GM23338 (cell line): ENCODE results near the gene METTL2B. TPM values are rescaled to one million over a fixed set of nuclear protein-coding genes. Genes with fewer than 3 reads are reported as not detected.

ENCODE experiments used
- ATAC-seq: fragments of 200-7000 bp; cut with Tn5 transposase; 3 replicates; pipeline ENCODE4 v1.9.1; 2020
- DNase-seq: peaks from one replicate; pipeline ENCODE4 v3.0.0-alpha.2; 2015; ENCODE audit warnings: low spot score
- H2AFZ ChIP-seq: fragments of 200-600 bp; sonication (generic); 2 replicates; pipeline ENCODE4 v1.8.0; 2016; ENCODE audit warnings: antibody characterized with exemption, mild to moderate bottlenecking, moderate library complexity
- H3F3A ChIP-seq: fragments of 200-600 bp; sonication (generic); replicated peaks from 2 replicates; pipeline ENCODE4 v1.8.0; 2017; ENCODE audit warnings: antibody characterized with exemption, mixed run types, low read depth
- H3K27ac ChIP-seq: fragments of 200-600 bp; sonication (generic); 2 replicates; pipeline ENCODE4 v1.6.1; 2016; ENCODE audit warnings: low read depth
- H3K27me3 ChIP-seq: fragments of 200-600 bp; sonication (generic); 2 replicates; pipeline ENCODE4 v1.8.0; 2016; ENCODE audit warnings: mild to moderate bottlenecking, mixed run types, moderate library complexity; ENCODE audit not compliant: insufficient read depth
- H3K36me3 ChIP-seq: fragments of 200-600 bp; sonication (generic); 2 replicates; pipeline ENCODE4 v1.8.0; 2016; ENCODE audit warnings: mild to moderate bottlenecking; ENCODE audit not compliant: insufficient read depth
- H3K4me1 ChIP-seq: fragments of 200-600 bp; sonication (generic); 2 replicates; pipeline ENCODE4 v1.8.0; 2016; ENCODE audit warnings: mild to moderate bottlenecking, moderate library complexity; ENCODE audit not compliant: insufficient read depth
- H3K4me2 ChIP-seq: fragments of 200-600 bp; sonication (generic); 2 replicates; pipeline ENCODE4 v1.7.1; 2017; ENCODE audit warnings: mixed run types
- H3K4me3 ChIP-seq: fragments of 200-600 bp; sonication (generic); 2 replicates; pipeline ENCODE4 v1.6.1; 2016; ENCODE audit warnings: mixed run types
- H3K79me2 ChIP-seq: fragments of 200-600 bp; sonication (generic); replicated peaks from 2 replicates; pipeline ENCODE4 v1.8.0; 2017; ENCODE audit warnings: mild to moderate bottlenecking; ENCODE audit not compliant: insufficient read depth
- H3K9me2 ChIP-seq: fragments of 200-600 bp; sonication (generic); 2 replicates; pipeline ENCODE4 v1.8.0; 2017; ENCODE audit not compliant: insufficient read depth
- H4K20me1 ChIP-seq: fragments of 200-600 bp; sonication (generic); replicated peaks from 2 replicates; pipeline ENCODE4 v1.8.0; 2017; ENCODE audit warnings: mild to moderate bottlenecking; ENCODE audit not compliant: insufficient read depth
- H3K27ac Mint-ChIP-seq: 2 replicates; pipeline ENCODE4 v1.8.0; 2020; ENCODE audit warnings: inconsistent platforms, mild to moderate bottlenecking, moderate library complexity, mixed read lengths
- H3K27me3 Mint-ChIP-seq: 3 replicates; pipeline ENCODE4 v1.8.0; 2022; ENCODE audit warnings: low read depth, mild to moderate bottlenecking, moderate library complexity, mixed read lengths, inconsistent platforms; ENCODE audit not compliant: insufficient read depth, poor library complexity
- H3K36me3 Mint-ChIP-seq: 3 replicates; pipeline ENCODE4 v1.8.0; 2021; ENCODE audit warnings: low read depth, mild to moderate bottlenecking, inconsistent platforms, moderate library complexity, mixed read lengths
- H3K4me1 Mint-ChIP-seq: 3 replicates; pipeline ENCODE4 v1.8.0; 2020; ENCODE audit warnings: mild to moderate bottlenecking, inconsistent platforms, mixed read lengths
- H3K4me3 Mint-ChIP-seq: 3 replicates; pipeline ENCODE4 v1.8.0; 2021; ENCODE audit warnings: moderate library complexity, mild to moderate bottlenecking, inconsistent platforms, mixed read lengths
- H3K9me3 Mint-ChIP-seq: 3 replicates; pipeline ENCODE4 v1.8.0; 2020; ENCODE audit warnings: moderate library complexity, mild to moderate bottlenecking, inconsistent platforms, mixed read lengths
- CREB1 ChIP-seq: fragments of 250-450 bp; sonication (Bioruptor Pico); IDR thresholded peaks from 2 replicates; pipeline ENCODE4 v1.5.0; 2020; ENCODE audit warnings: low read depth, mild to moderate bottlenecking, moderate library complexity
- EZH2 ChIP-seq: fragments of 200-600 bp; sonication (generic); IDR thresholded peaks from one replicate; pipeline ENCODE4 v1.8.0; 2017; ENCODE audit warnings: antibody characterized with exemption, mild to moderate bottlenecking, low read depth; ENCODE audit not compliant: unreplicated experiment
- EZH2phosphoT487 ChIP-seq: fragments of 200-600 bp; sonication (generic); IDR thresholded peaks from one replicate; pipeline ENCODE4 v1.8.1; 2018; ENCODE audit warnings: antibody characterized with exemption; ENCODE audit not compliant: unreplicated experiment
- JUNB ChIP-seq: IDR thresholded peaks from one replicate; pipeline ENCODE4 v1.6.1; 2016; ENCODE audit warnings: antibody characterized with exemption; ENCODE audit not compliant: unreplicated experiment
- NANOG ChIP-seq: IDR thresholded peaks from 2 replicates; pipeline ENCODE4 v1.6.1; 2016; ENCODE audit warnings: antibody characterized with exemption, borderline replicate concordance
- POLR2AphosphoS5 ChIP-seq: IDR thresholded peaks from 2 replicates; pipeline ENCODE4 v1.6.1; 2016; ENCODE audit warnings: antibody characterized with exemption, low read depth
- STAT1 ChIP-seq: IDR thresholded peaks from one replicate; pipeline ENCODE4 v1.6.1; 2016; ENCODE audit warnings: antibody characterized with exemption; ENCODE audit not compliant: unreplicated experiment
- ZNF114 ChIP-seq: fragments of 250-450 bp; sonication (Bioruptor Pico); IDR thresholded peaks from 2 replicates; pipeline ENCODE4 v1.5.0; 2020; ENCODE audit warnings: mild to moderate bottlenecking, moderate library complexity
- ZNF331 ChIP-seq: fragments of 250-450 bp; sonication (Bioruptor Pico); IDR thresholded peaks from 2 replicates; pipeline ENCODE4 v1.5.0; 2020; ENCODE audit warnings: low read depth, mild to moderate bottlenecking, moderate library complexity
- polyA plus RNA-seq: library from polyadenylated mRNA; unstranded; fragments of >200 nt; fragmentation: Nextera tagmentation; extraction: Ambion mirVana; gene quantifications from 2 replicates; pipeline ENCODE4 v1.2.1, GENCODE V29; 2016
- total RNA-seq: library from RNA; depleted of rRNA; stranded (reverse); fragments of >200 nt; shearing (Covaris generic); gene quantifications from 2 replicates; pipeline ENCODE4 v1.2.3, GENCODE V29; 2014
- TF ChIP-seq, protein P1 (sequence below), 2 experiments: fragments of 200-600 bp in 1 of 2; sonication (generic) in 1 of 2; conservative IDR thresholded peaks; 2 replicates each; pipeline versions ENCODE4 v1.5.1 to v1.6.1; 2016 to 2017; ENCODE audit warnings: antibody characterized with exemption in 2 of 2, low read depth in 2 of 2, mild to moderate bottlenecking in 2 of 2, moderate library complexity in 1 of 2
- TF ChIP-seq, protein P2 (sequence below): IDR thresholded peaks from one replicate; pipeline ENCODE4 v1.6.1; 2018; ENCODE audit warnings: antibody characterized with exemption; ENCODE audit not compliant: unreplicated experiment
- TF ChIP-seq, protein P3 (sequence below): IDR thresholded peaks from 2 replicates; pipeline ENCODE4 v1.6.1; 2016; ENCODE audit warnings: antibody characterized with exemption
- TF ChIP-seq, protein P4 (sequence below): fragments of 250-450 bp; sonication (Bioruptor Pico); IDR thresholded peaks from 2 replicates; pipeline ENCODE4 v1.5.0; 2020; ENCODE audit warnings: mild to moderate bottlenecking, moderate library complexity

METTL2B gene
- total and polyA plus RNA-seq, 2 experiments from 2014 or later, result 21.2 to 48.3 TPM

DNA sequence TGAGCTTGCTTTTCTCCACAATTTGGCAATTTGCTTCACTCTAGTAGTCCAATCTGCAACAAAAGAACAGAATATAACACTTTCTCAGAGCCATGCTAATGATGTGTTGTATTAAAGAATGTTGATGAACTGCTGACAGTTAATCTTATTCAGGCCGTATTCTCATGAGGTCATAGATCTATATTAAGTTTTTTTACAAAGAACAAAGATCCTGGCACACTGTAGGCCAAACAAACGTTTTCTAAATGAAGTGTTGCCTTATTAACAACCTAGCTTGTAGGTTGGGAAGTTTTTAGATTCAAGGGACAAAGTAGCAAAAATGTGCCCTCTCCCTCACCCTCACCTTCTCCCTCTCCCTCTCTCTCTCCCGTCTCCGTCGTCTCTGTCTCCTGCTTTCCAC, 14.1 kb upstream of the METTL2B start:
- peaks cover 9% of the 10 kb centered on the region for H3K9me3 Mint-ChIP-seq
- H3K9me2 ChIP-seq, result no peaks in the 10 kb centered on the region
- H3K36me3 Mint-ChIP-seq, result peaks cover 41% of the 10 kb centered on the region
- peaks cover 17% of the 10 kb centered on the region for H3K4me1 Mint-ChIP-seq
- no peak overlapping the region for H3K27ac Mint-ChIP-seq
- TF ChIP-seq JUNB (no peak), ZNF331 (CRISPR knock-in tag) (no peak), NANOG (no peak), POLR2AphosphoS5 (no peak), EZH2 (no peak), EZH2phosphoT487 (no peak), ZNF114 (CRISPR knock-in tag) (no peak), STAT1 (no peak), CREB1 (CRISPR knock-in tag) (no peak)
- TF ChIP-seq, protein P1, sequence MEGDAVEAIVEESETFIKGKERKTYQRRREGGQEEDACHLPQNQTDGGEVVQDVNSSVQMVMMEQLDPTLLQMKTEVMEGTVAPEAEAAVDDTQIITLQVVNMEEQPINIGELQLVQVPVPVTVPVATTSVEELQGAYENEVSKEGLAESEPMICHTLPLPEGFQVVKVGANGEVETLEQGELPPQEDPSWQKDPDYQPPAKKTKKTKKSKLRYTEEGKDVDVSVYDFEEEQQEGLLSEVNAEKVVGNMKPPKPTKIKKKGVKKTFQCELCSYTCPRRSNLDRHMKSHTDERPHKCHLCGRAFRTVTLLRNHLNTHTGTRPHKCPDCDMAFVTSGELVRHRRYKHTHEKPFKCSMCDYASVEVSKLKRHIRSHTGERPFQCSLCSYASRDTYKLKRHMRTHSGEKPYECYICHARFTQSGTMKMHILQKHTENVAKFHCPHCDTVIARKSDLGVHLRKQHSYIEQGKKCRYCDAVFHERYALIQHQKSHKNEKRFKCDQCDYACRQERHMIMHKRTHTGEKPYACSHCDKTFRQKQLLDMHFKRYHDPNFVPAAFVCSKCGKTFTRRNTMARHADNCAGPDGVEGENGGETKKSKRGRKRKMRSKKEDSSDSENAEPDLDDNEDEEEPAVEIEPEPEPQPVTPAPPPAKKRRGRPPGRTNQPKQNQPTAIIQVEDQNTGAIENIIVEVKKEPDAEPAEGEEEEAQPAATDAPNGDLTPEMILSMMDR (conservative IDR thresholded peaks at IDR 0.05; ENCODE audit: low read depth in 2 of 2), result no peak
- TF ChIP-seq, protein P2, sequence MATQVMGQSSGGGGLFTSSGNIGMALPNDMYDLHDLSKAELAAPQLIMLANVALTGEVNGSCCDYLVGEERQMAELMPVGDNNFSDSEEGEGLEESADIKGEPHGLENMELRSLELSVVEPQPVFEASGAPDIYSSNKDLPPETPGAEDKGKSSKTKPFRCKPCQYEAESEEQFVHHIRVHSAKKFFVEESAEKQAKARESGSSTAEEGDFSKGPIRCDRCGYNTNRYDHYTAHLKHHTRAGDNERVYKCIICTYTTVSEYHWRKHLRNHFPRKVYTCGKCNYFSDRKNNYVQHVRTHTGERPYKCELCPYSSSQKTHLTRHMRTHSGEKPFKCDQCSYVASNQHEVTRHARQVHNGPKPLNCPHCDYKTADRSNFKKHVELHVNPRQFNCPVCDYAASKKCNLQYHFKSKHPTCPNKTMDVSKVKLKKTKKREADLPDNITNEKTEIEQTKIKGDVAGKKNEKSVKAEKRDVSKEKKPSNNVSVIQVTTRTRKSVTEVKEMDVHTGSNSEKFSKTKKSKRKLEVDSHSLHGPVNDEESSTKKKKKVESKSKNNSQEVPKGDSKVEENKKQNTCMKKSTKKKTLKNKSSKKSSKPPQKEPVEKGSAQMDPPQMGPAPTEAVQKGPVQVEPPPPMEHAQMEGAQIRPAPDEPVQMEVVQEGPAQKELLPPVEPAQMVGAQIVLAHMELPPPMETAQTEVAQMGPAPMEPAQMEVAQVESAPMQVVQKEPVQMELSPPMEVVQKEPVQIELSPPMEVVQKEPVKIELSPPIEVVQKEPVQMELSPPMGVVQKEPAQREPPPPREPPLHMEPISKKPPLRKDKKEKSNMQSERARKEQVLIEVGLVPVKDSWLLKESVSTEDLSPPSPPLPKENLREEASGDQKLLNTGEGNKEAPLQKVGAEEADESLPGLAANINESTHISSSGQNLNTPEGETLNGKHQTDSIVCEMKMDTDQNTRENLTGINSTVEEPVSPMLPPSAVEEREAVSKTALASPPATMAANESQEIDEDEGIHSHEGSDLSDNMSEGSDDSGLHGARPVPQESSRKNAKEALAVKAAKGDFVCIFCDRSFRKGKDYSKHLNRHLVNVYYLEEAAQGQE, result no peak
- TF ChIP-seq, protein P3, sequence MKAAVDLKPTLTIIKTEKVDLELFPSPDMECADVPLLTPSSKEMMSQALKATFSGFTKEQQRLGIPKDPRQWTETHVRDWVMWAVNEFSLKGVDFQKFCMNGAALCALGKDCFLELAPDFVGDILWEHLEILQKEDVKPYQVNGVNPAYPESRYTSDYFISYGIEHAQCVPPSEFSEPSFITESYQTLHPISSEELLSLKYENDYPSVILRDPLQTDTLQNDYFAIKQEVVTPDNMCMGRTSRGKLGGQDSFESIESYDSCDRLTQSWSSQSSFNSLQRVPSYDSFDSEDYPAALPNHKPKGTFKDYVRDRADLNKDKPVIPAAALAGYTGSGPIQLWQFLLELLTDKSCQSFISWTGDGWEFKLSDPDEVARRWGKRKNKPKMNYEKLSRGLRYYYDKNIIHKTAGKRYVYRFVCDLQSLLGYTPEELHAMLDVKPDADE, result no peak
- TF ChIP-seq, protein P4, sequence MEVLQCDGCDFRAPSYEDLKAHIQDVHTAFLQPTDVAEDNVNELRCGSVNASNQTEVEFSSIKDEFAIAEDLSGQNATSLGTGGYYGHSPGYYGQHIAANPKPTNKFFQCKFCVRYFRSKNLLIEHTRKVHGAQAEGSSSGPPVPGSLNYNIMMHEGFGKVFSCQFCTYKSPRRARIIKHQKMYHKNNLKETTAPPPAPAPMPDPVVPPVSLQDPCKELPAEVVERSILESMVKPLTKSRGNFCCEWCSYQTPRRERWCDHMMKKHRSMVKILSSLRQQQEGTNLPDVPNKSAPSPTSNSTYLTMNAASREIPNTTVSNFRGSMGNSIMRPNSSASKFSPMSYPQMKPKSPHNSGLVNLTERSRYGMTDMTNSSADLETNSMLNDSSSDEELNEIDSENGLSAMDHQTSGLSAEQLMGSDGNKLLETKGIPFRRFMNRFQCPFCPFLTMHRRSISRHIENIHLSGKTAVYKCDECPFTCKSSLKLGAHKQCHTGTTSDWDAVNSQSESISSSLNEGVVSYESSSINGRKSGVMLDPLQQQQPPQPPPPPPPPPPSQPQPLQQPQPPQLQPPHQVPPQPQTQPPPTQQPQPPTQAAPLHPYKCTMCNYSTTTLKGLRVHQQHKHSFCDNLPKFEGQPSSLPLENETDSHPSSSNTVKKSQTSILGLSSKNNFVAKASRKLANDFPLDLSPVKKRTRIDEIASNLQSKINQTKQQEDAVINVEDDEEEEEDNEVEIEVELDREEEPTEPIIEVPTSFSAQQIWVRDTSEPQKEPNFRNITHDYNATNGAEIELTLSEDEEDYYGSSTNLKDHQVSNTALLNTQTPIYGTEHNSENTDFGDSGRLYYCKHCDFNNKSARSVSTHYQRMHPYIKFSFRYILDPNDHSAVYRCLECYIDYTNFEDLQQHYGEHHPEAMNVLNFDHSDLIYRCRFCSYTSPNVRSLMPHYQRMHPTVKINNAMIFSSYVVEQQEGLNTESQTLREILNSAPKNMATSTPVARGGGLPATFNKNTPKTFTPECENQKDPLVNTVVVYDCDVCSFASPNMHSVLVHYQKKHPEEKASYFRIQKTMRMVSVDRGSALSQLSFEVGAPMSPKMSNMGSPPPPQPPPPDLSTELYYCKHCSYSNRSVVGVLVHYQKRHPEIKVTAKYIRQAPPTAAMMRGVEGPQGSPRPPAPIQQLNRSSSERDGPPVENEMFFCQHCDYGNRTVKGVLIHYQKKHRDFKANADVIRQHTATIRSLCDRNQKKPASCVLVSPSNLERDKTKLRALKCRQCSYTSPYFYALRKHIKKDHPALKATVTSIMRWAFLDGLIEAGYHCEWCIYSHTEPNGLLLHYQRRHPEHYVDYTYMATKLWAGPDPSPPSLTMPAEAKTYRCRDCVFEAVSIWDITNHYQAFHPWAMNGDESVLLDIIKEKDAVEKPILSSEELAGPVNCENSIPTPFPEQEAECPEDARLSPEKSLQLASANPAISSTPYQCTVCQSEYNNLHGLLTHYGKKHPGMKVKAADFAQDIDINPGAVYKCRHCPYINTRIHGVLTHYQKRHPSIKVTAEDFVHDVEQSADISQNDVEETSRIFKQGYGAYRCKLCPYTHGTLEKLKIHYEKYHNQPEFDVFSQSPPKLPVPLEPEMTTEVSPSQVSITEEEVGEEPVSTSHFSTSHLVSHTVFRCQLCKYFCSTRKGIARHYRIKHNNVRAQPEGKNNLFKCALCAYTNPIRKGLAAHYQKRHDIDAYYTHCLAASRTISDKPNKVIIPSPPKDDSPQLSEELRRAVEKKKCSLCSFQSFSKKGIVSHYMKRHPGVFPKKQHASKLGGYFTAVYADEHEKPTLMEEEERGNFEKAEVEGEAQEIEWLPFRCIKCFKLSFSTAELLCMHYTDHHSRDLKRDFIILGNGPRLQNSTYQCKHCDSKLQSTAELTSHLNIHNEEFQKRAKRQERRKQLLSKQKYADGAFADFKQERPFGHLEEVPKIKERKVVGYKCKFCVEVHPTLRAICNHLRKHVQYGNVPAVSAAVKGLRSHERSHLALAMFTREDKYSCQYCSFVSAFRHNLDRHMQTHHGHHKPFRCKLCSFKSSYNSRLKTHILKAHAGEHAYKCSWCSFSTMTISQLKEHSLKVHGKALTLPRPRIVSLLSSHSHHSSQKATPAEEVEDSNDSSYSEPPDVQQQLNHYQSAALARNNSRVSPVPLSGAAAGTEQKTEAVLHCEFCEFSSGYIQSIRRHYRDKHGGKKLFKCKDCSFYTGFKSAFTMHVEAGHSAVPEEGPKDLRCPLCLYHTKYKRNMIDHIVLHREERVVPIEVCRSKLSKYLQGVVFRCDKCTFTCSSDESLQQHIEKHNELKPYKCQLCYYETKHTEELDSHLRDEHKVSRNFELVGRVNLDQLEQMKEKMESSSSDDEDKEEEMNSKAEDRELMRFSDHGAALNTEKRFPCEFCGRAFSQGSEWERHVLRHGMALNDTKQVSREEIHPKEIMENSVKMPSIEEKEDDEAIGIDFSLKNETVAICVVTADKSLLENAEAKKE (CRISPR knock-in tag), result no peak
- H3K27me3 Mint-ChIP-seq, result peaks cover 3% of the 10 kb centered on the region
- no peak overlapping the region for H3K4me2 ChIP-seq
- ATAC-seq, result no peak
- H3K4me1 ChIP-seq, result 0 out of 2 replicates have a peak, but pooled peaks cover 12% of the 10 kb centered on the region
- H3K4me3 Mint-ChIP-seq, result no peak overlapping the region
- DNase-seq, result no peak
- H3K27me3 ChIP-seq, result no peaks in the 10 kb centered on the region
- no peak overlapping the region for H3K27ac ChIP-seq
- 0 out of 2 replicates have a peak, but pooled peaks cover 3% of the 10 kb centered on the region for H3K36me3 ChIP-seq
- H2AFZ ChIP-seq, result no peak overlapping the region
- H4K20me1 ChIP-seq, result peaks cover 9% of the 10 kb centered on the region
- no peaks in the 10 kb centered on the region for H3F3A ChIP-seq
- peaks cover 32% of the 10 kb centered on the region for H3K79me2 ChIP-seq
- no peak overlapping the region for H3K4me3 ChIP-seq
